ENCODE results near the gene PAX7. TPM values are rescaled to one million over a fixed set of nuclear protein-coding genes. Genes with fewer than 3 reads are reported as not detected.

PAX7 gene
- total RNA-seq, 1 donor from 2014 or later, result 1.4 TPM

DNA sequence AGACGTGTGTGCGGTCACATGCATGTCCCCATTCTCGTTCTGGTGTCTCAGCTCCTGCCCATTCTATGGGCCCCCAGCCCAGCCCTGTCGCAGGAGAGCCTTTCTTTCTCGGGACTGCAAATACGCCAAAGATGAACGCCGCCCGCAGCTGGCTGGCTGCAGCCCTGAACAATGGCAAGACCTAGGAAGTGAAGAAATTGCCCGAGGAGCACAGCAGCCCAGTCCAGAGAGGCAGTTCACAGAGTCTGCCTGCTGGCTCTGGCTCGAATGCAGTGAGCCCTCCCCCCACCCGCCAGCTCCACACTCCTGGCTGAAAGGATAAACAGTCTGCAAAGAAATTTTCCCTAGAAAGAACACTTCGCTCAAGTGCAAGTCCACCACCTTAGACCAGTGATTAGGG lies 23.3 kb downstream of the PAX7 start:
- Mint-ChIP-seq H3K27ac (ENCODE audit: unreplicated experiment) (no peak overlapping the region), H3K27me3 (ENCODE audit: unreplicated experiment) (peaks cover 23% of the 10 kb centered on the region), H3K4me1 (ENCODE audit: unreplicated experiment) (peaks cover 15% of the 10 kb centered on the region), H3K4me3 (ENCODE audit: unreplicated experiment) (no peak overlapping the region), H3K9me3 (ENCODE audit: unreplicated experiment) (no peaks in the 10 kb centered on the region), H3K36me3 (ENCODE audit: low read depth, unreplicated experiment) (no peaks in the 10 kb centered on the region)
- TF ChIP-seq, protein P1, sequence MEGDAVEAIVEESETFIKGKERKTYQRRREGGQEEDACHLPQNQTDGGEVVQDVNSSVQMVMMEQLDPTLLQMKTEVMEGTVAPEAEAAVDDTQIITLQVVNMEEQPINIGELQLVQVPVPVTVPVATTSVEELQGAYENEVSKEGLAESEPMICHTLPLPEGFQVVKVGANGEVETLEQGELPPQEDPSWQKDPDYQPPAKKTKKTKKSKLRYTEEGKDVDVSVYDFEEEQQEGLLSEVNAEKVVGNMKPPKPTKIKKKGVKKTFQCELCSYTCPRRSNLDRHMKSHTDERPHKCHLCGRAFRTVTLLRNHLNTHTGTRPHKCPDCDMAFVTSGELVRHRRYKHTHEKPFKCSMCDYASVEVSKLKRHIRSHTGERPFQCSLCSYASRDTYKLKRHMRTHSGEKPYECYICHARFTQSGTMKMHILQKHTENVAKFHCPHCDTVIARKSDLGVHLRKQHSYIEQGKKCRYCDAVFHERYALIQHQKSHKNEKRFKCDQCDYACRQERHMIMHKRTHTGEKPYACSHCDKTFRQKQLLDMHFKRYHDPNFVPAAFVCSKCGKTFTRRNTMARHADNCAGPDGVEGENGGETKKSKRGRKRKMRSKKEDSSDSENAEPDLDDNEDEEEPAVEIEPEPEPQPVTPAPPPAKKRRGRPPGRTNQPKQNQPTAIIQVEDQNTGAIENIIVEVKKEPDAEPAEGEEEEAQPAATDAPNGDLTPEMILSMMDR (IDR thresholded peaks at IDR 0.05; ENCODE audit: unreplicated experiment), result no peak
- no peak for DNase-seq (ENCODE audit: low spot score)

DNA sequence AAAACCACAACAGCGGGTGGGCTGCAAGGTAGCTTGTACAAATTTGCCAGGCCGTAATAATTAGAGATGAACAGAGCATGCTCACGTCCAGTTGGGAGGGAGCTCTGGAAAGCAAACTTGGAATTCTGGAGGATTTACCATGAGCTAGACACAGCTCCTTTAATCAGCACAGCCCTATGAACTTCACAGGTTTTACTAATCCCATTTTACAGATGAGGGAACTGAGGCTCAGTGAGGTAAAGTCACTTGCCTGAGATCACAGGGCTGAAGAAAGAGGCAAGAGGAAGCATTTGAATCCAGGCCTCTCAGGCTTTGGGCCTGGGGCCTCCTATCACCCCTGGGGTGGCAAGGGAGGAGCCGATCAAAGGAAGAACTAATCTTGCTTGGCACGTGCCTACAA lies 24.0 kb downstream of the PAX7 start:
- TF ChIP-seq, protein P1 (IDR thresholded peaks at IDR 0.05; ENCODE audit: unreplicated experiment), result no peak
- H3K4me3 Mint-ChIP-seq (ENCODE audit: unreplicated experiment), result no peak overlapping the region
- H3K27me3 Mint-ChIP-seq (ENCODE audit: unreplicated experiment), result peaks cover 21% of the 10 kb centered on the region
- no peak overlapping the region for H3K27ac Mint-ChIP-seq (ENCODE audit: unreplicated experiment)
- no peaks in the 10 kb centered on the region for H3K36me3 Mint-ChIP-seq (ENCODE audit: low read depth, unreplicated experiment)
- peaks cover 15% of the 10 kb centered on the region for H3K4me1 Mint-ChIP-seq (ENCODE audit: unreplicated experiment)
- no peak for DNase-seq (ENCODE audit: low spot score)
- H3K9me3 Mint-ChIP-seq (ENCODE audit: unreplicated experiment), result no peaks in the 10 kb centered on the region

DNA sequence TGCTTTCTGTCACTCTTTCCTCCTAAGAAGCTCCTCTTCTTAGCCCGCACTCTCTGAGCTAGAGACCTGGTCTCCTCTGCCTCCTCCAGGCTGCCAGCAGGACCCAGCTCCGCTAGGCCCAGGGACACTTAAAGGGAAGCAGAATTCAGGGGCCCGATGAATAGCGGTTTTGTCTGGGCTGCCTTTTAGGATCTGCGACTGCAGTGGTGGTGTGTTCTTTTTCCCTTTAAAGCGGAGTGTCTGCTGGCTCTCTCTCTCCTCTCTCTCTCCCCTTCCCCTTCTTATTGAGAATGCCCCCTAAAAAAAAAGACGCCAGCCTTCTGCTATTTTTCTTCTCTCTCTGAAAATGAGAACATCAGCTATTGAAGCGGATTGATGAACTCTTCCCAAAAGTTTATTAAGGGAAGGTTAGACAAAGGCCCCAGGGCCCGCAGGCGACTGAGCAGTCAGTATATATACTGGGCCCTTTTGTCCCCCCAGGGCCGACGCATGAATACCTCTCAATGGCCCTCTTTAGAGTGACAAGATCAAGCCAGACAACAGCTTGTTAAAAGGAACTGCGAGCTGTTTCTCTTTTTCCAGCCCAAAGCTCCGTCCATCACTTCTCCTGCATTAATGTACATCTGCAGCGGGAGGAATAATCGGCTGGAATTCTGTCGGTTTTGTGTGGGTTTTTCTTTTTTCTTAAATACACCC lies 27.0 kb downstream of the PAX7 start:
- Mint-ChIP-seq H3K27ac (ENCODE audit: unreplicated experiment) (no peak overlapping the region), H3K36me3 (ENCODE audit: low read depth, unreplicated experiment) (no peaks in the 10 kb centered on the region), H3K27me3 (ENCODE audit: unreplicated experiment) (peaks cover 13% of the 10 kb centered on the region), H3K4me3 (ENCODE audit: unreplicated experiment) (no peak overlapping the region), H3K4me1 (ENCODE audit: unreplicated experiment) (peaks cover 7% of the 10 kb centered on the region), H3K9me3 (ENCODE audit: unreplicated experiment) (no peaks in the 10 kb centered on the region)
- DNase-seq (ENCODE audit: low spot score), result no peak
- TF ChIP-seq, protein P1 (IDR thresholded peaks at IDR 0.05; ENCODE audit: unreplicated experiment), result no peak

DNA sequence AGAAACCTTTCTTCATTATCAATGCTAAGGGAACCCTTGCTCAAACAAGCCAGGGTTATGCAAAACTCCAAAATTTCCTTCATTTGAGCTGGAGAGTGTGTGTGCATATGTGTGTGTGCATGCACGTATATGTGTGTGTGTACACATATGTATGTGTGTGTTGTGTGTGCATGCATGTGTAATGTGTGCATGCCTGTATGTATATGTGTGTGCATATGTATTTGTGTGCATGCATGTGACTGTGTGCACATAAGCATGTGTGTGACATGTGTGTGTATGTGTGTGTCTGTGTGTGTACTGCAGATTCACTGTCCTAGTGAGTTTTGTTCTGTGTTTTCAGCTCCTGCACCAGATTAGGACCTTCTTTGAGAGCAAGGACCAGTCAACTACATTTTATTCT lies 28.2 kb downstream of the PAX7 start:
- TF ChIP-seq, protein P1 (IDR thresholded peaks at IDR 0.05; ENCODE audit: unreplicated experiment), result no peak
- Mint-ChIP-seq H3K9me3 (ENCODE audit: unreplicated experiment) (no peaks in the 10 kb centered on the region), H3K27me3 (ENCODE audit: unreplicated experiment) (peaks cover 9% of the 10 kb centered on the region), H3K27ac (ENCODE audit: unreplicated experiment) (no peak overlapping the region), H3K36me3 (ENCODE audit: low read depth, unreplicated experiment) (no peaks in the 10 kb centered on the region), H3K4me1 (ENCODE audit: unreplicated experiment) (peaks cover 7% of the 10 kb centered on the region), H3K4me3 (ENCODE audit: unreplicated experiment) (no peak overlapping the region)
- no peak for DNase-seq (ENCODE audit: low spot score)

DNA sequence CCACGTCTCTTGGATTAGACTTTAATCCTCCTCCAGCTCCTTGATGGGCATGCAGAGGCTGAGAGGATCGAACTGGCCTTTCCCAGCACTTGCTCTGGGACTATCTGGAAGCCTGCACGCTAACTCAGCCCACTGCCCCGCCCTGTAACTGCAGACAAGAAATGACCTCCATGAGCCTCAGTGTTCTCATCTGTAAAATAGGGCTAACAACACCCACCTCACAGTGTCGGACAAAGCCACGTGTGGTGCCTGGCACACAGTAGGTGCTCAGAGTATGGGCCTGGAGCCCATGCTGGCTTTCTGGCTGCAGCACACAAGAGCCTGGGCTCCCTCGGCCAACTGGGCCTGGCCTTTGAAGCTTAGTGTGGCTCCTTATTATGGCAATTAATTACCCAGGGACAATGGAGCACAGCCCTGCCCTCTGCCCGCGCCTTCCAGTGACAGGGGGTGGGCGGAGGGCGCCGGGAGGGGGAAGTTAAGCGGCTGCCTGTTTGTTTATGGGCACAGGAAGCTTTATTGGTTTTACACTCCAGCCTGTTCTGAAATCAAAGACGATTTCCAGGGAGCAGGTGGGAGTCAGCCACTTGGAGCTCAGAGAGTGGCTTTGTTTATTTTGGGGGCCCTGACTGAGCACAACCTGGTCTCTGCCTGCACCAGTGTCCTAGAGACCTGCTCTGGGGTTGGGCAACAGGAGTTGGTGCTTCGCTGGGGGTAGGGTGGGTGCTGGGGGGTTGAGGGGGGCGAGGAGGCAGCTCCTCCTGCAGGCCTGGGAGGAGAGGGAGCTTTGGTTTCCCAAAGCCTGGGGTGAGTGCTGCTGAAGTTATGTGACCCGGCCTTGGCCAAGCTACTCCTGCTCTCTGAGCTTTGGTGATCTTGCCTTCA lies 31.0 kb downstream of the PAX7 start:
- Mint-ChIP-seq H3K4me3 (ENCODE audit: unreplicated experiment) (no peak overlapping the region), H3K27me3 (ENCODE audit: unreplicated experiment) (peaks cover 9% of the 10 kb centered on the region), H3K9me3 (ENCODE audit: unreplicated experiment) (no peaks in the 10 kb centered on the region), H3K27ac (ENCODE audit: unreplicated experiment) (no peak overlapping the region), H3K4me1 (ENCODE audit: unreplicated experiment) (peaks cover under 1% of the 10 kb centered on the region), H3K36me3 (ENCODE audit: low read depth, unreplicated experiment) (no peaks in the 10 kb centered on the region)
- no peak for DNase-seq (ENCODE audit: low spot score)
- TF ChIP-seq, protein P1 (IDR thresholded peaks at IDR 0.05; ENCODE audit: unreplicated experiment), result no peak
